Mesendoderm (in vitro differentiated cells): Measurements from ENCODE around the gene MMEL1.

Experiments used
- DNase-seq: peaks from one replicate; pipeline ENCODE4 v3.0.0; 2013
- H2AK5ac ChIP-seq: 2 replicates; pipeline ENCODE4 v1.6.1; 2013; ENCODE audit warnings: low read length, inconsistent platforms
- H2BK120ac ChIP-seq: 2 replicates; pipeline ENCODE4 v1.6.1; 2013; ENCODE audit warnings: low read depth, mild to moderate bottlenecking, low read length, moderate library complexity, mixed read lengths
- H2BK15ac ChIP-seq: replicated peaks from 2 replicates; pipeline ENCODE4 v1.6.1; 2013; ENCODE audit warnings: low read depth, mild to moderate bottlenecking, moderate library complexity
- H2BK5ac ChIP-seq: 2 replicates; pipeline ENCODE4 v1.6.1; 2013; ENCODE audit warnings: low read length, inconsistent platforms
- H3K18ac ChIP-seq: 2 replicates; pipeline ENCODE4 v1.6.1; 2013; ENCODE audit warnings: mild to moderate bottlenecking, low read length, mixed read lengths
- H3K23ac ChIP-seq: one replicate; pipeline ENCODE4 v1.6.1; 2013; ENCODE audit warnings: low read length
- H3K27ac ChIP-seq: 2 replicates; pipeline ENCODE4 v1.5.1; 2013; ENCODE audit warnings: low read depth, mild to moderate bottlenecking, inconsistent platforms, low read length, moderate library complexity
- H3K27me3 ChIP-seq: 2 replicates; pipeline ENCODE4 v1.6.1; 2013; ENCODE audit warnings: low read length, control low read depth, mild to moderate bottlenecking, inconsistent platforms; ENCODE audit not compliant: insufficient read depth, poor library complexity
- H3K36me3 ChIP-seq: 2 replicates; pipeline ENCODE4 v1.6.1; 2013; ENCODE audit warnings: low read length, inconsistent platforms; ENCODE audit not compliant: control insufficient read depth, insufficient read depth
- H3K4ac ChIP-seq: one replicate; pipeline ENCODE4 v1.6.1; 2013; ENCODE audit warnings: low read depth, mild to moderate bottlenecking, low read length, moderate library complexity
- H3K4me1 ChIP-seq: 2 replicates; pipeline ENCODE4 v1.6.1; 2013; ENCODE audit warnings: low read depth, low read length, inconsistent platforms; ENCODE audit not compliant: control insufficient read depth
- H3K4me2 ChIP-seq: 2 replicates; pipeline ENCODE4 v1.6.1; 2013; ENCODE audit warnings: low read length
- H3K4me3 ChIP-seq: 2 replicates; pipeline ENCODE4 v1.5.1; 2013; ENCODE audit warnings: mild to moderate bottlenecking, low read length
- H3K56ac ChIP-seq: one replicate; pipeline ENCODE4 v1.6.1; 2013; ENCODE audit warnings: low read length
- H3K79me1 ChIP-seq: 2 replicates; pipeline ENCODE4 v1.6.1; 2013; ENCODE audit warnings: low read length, inconsistent platforms
- H3K79me2 ChIP-seq: 2 replicates; pipeline ENCODE4 v1.6.1; 2013; ENCODE audit warnings: mild to moderate bottlenecking, low read length; ENCODE audit not compliant: control insufficient read depth, insufficient read depth
- H3K9ac ChIP-seq: 2 replicates; pipeline ENCODE4 v1.6.1; 2013; ENCODE audit warnings: low read length, inconsistent platforms
- H4K5ac ChIP-seq: one replicate; pipeline ENCODE4 v1.6.1; 2013; ENCODE audit warnings: low read length
- H4K8ac ChIP-seq: one replicate; pipeline ENCODE4 v1.6.1; 2013; ENCODE audit warnings: low read depth, mild to moderate bottlenecking, control low read depth, low read length, moderate library complexity
- WGBS: extraction: QIAGEN DNeasy Blood & Tissue Kit; methylation state at CpG from one replicate; pipeline ENCODE4 v1.1.7; 2013; ENCODE audit warnings: low lambda C conversion rate, missing lambda C conversion rate; ENCODE audit not compliant: insufficient coverage; ENCODE audit errors: extremely low coverage; 5-methylcytosine and 5-hydroxymethylcytosine counted together

Gene MMEL1

GRCh38 chr1:2611031-2611501, 21.8 kb downstream of the MMEL1 start:
- no peaks in the 10 kb centered on the region for H3K36me3 ChIP-seq
- peak; percentile 73 for DNase-seq
- no peak overlapping the region for H3K4me2 ChIP-seq
- H3K4me3 ChIP-seq: no peak overlapping the region
- WGBS: no CpG with 5 or more reads among the region's 24 CpGs
- H2BK120ac ChIP-seq: no peak overlapping the region
- no peak overlapping the region for H2BK5ac ChIP-seq
- peak overlapping the region; percentile 34 for H3K56ac ChIP-seq
- H4K8ac ChIP-seq: no peak overlapping the region
- H3K4me1 ChIP-seq: no peaks in the 10 kb centered on the region
- H3K79me2 ChIP-seq: no peaks in the 10 kb centered on the region
- no peak overlapping the region for H2BK15ac ChIP-seq
- H3K18ac ChIP-seq: no peak overlapping the region
- H3K27ac ChIP-seq: no peak overlapping the region
- H3K4ac ChIP-seq: no peak overlapping the region
- H4K5ac ChIP-seq: no peak overlapping the region
- no peak overlapping the region for H2AK5ac ChIP-seq
- H3K79me1 ChIP-seq: no peaks in the 10 kb centered on the region
- no peak overlapping the region for H3K9ac ChIP-seq
- H3K27me3 ChIP-seq: no peaks in the 10 kb centered on the region
- no peak overlapping the region for H3K23ac ChIP-seq

DNA sequence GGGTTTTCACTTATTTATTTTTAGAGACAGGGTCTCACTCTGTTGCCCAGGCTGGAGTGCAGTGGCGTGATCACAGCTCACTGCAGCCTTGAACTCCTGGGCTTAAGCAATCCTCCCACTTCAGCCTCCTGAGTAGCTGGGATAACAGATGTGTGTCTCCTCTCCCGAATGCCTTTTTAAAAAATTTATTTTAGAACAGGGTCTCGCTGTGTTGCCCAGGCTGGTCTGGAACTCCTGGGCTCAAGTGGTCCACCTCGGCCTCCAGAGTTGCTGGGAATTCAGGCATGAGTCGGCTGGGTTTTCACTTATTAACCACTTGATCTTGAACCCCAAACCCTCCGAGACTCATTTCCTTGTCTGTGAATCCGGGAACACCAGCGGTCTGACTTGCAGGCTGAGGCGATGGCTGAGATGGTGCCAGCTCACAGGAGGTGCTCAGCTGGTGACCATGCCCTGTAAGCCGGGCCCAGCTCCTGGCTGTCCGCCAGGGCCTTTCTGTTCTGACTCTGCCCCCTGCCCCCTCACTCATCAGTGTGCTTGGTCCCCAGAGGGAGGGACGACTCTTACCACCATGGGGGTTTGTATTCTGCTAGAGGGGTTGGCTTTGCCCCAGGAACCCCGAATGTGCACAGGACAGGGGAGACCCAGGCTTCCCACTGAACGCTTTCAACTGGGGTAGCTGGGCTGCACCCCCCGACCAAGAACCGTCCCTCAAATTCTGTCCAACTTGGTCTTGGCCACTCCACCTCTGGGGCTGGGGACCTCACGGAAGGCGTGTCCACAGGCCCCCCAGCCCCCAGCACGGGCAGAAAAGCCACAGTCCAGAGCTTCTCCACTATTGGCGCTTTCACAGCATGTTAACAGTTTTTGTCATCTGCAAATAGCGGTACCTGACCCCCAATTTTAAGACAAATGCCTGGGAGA, 22.5 kb downstream of the MMEL1 start:
- no peaks in the 10 kb centered on the region for H3K4me1 ChIP-seq
- no peak overlapping the region for H4K8ac ChIP-seq
- no peaks in the 10 kb centered on the region for H3K36me3 ChIP-seq
- H3K18ac ChIP-seq: no peak overlapping the region
- H3K79me2 ChIP-seq: no peaks in the 10 kb centered on the region
- H3K27ac ChIP-seq: no peak overlapping the region
- H2BK15ac ChIP-seq: no peak overlapping the region
- no peak overlapping the region for H3K4ac ChIP-seq
- no peaks in the 10 kb centered on the region for H3K27me3 ChIP-seq
- H3K9ac ChIP-seq: no peak overlapping the region
- no peaks in the 10 kb centered on the region for H3K79me1 ChIP-seq
- no peak overlapping the region for H3K56ac ChIP-seq
- no peak overlapping the region for H2BK120ac ChIP-seq
- no peak overlapping the region for H3K4me3 ChIP-seq
- no peak overlapping the region for H2AK5ac ChIP-seq
- no peak overlapping the region for H2BK5ac ChIP-seq
- H3K4me2 ChIP-seq: no peak overlapping the region
- no peak overlapping the region for H3K23ac ChIP-seq
- no peak overlapping the region for H4K5ac ChIP-seq
- no CpG with 5 or more reads among the region's 21 CpGs for WGBS
- DNase-seq: no peak

- Histone ChIP-seq H4K5ac (no peak overlapping the region), H3K36me3 (no peaks in the 10 kb centered on the region), H3K9ac (no peak overlapping the region), H3K4me1 (no peaks in the 10 kb centered on the region), H2BK5ac (no peak overlapping the region), H3K27me3 (no peaks in the 10 kb centered on the region), H3K18ac (no peak overlapping the region), H3K56ac (no peak overlapping the region), H3K79me1 (no peaks in the 10 kb centered on the region), H3K4me2 (no peak overlapping the region), H2BK120ac (no peak overlapping the region), H2BK15ac (no peak overlapping the region), H3K4me3 (no peak overlapping the region), H3K4ac (no peak overlapping the region), H3K23ac (no peak overlapping the region), H4K8ac (no peak overlapping the region), H2AK5ac (no peak overlapping the region), H3K27ac (no peak overlapping the region), H3K79me2 (no peaks in the 10 kb centered on the region)
- no peak for DNase-seq
- no CpG with 5 or more reads among the region's 34 CpGs for WGBS
Measured at GRCh38 chr1:2609319-2610035, 23.3 kb downstream of the MMEL1 start.

DNA sequence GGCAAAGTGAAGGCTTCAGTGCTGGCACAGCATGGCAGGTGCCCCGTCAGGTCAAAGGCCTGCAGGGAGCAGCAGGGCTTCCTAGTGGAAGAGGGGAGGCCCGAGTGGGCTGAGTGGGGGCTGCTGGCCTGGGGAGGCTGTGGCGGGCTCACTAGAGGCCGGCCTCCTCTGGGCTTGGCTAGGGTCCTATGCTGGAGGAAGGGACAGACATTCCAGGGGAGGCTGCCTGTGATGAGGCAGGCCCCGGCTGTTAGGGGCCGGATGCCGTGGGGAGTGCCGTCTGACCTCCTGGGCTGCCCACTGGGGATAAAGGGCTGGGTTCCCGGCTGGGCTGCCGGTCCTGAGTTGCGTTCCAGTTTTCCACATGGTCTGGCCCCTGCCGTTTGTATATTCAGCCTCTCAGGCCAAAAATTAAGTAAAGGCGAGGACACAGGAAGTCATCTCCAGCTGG, 25.1 kb downstream of the MMEL1 start:
- H3K9ac ChIP-seq: no peak overlapping the region
- H3K4me3 ChIP-seq: no peak overlapping the region
- H3K36me3 ChIP-seq: no peaks in the 10 kb centered on the region
- H2BK15ac ChIP-seq: no peak overlapping the region
- H3K18ac ChIP-seq: no peak overlapping the region
- H3K27me3 ChIP-seq: no peaks in the 10 kb centered on the region
- H4K8ac ChIP-seq: no peak overlapping the region
- no peaks in the 10 kb centered on the region for H3K79me1 ChIP-seq
- H3K23ac ChIP-seq: no peak overlapping the region
- no peak overlapping the region for H2AK5ac ChIP-seq
- no CpG with 5 or more reads among the region's 13 CpGs for WGBS
- H4K5ac ChIP-seq: no peak overlapping the region
- no peak overlapping the region for H3K27ac ChIP-seq
- H3K4me1 ChIP-seq: no peaks in the 10 kb centered on the region
- H3K56ac ChIP-seq: no peak overlapping the region
- no peak overlapping the region for H2BK120ac ChIP-seq
- H2BK5ac ChIP-seq: no peak overlapping the region
- no peak overlapping the region for H3K4ac ChIP-seq
- DNase-seq: no peak
- H3K79me2 ChIP-seq: no peaks in the 10 kb centered on the region
- H3K4me2 ChIP-seq: no peak overlapping the region

DNA sequence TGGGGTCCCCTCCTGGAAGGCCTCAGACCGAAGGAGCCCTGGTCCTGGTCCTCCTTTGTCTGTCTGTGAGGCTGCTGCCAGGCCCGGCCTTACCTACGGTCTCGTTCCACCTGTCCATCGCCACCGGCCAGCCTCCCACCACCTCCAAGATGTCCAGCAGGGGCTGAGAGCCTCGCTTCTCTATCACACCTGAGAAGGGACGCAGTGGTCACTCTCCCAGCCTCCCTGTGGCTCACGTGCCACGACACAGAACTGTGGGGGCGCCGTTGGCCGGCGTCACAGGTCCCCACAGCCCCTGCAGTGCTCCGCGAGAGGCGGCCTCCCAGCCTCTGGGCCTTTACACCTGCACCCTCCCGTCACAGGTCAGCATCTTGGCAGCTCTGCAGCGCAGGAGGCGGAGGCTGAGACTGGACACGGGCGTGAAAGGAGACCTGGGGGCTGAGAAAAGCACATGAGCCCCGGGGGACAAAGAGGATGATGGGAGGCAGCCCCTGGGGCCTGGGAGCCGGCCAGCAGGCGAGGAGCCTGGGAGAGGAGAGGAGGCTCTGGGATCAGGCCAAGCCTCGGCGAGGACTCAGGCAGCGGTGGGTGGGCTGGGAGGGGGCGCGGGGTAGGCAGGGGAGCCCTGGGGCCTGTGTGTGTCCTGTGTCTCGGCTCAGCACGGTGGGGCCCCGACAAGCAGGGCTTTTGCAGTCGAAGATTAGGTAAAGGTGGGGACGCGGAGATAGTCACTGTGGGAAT, 25.8 kb downstream of the MMEL1 start:
- Histone ChIP-seq H3K79me2 (no peaks in the 10 kb centered on the region), H3K4me2 (no peak overlapping the region), H3K4ac (no peak overlapping the region), H3K56ac (no peak overlapping the region), H3K9ac (no peak overlapping the region), H2BK15ac (no peak overlapping the region), H2BK5ac (no peak overlapping the region), H3K23ac (no peak overlapping the region), H2BK120ac (no peak overlapping the region), H3K27me3 (no peaks in the 10 kb centered on the region), H3K36me3 (no peaks in the 10 kb centered on the region), H3K27ac (no peak overlapping the region), H2AK5ac (no peak overlapping the region), H3K4me1 (no peaks in the 10 kb centered on the region), H3K79me1 (no peaks in the 10 kb centered on the region), H4K5ac (no peak overlapping the region), H4K8ac (no peak overlapping the region), H3K18ac (no peak overlapping the region), H3K4me3 (no peak overlapping the region)
- no peak for DNase-seq
- no CpG with 5 or more reads among the region's 36 CpGs for WGBS
